H9 (cell line): ENCODE measurements around the gene FUNDC2. TPM values are rescaled to one million over a fixed set of nuclear protein-coding genes. Genes with fewer than 3 reads are reported as not detected.

Source experiments
- DNase-seq: peaks from one replicate; pipeline ENCODE4 v3.0.0-alpha.2; 2017
- H2AFZ ChIP-seq: one replicate; pipeline ENCODE4 v1.6.1; 2013; ENCODE audit warnings: mild to moderate bottlenecking, low read length, control low read depth, moderate library complexity
- H2AK5ac ChIP-seq: 2 replicates; pipeline ENCODE4 v1.6.1; 2013; ENCODE audit warnings: low read length, control low read depth, mixed read lengths; ENCODE audit not compliant: insufficient read length
- H2BK120ac ChIP-seq: one replicate; pipeline ENCODE4 v1.6.1; 2013; ENCODE audit warnings: low read depth, mild to moderate bottlenecking, low read length, control low read depth, inconsistent platforms; ENCODE audit not compliant: poor library complexity, severe bottlenecking
- H2BK12ac ChIP-seq: 2 replicates; pipeline ENCODE4 v1.6.1; 2013; ENCODE audit warnings: low read length, control low read depth, mixed read lengths, low read depth; ENCODE audit not compliant: insufficient read length
- H2BK15ac ChIP-seq: 2 replicates; pipeline ENCODE4 v1.6.1; 2013; ENCODE audit warnings: low read depth, low read length, control low read depth
- H2BK20ac ChIP-seq: one replicate; pipeline ENCODE4 v1.6.1; 2013; ENCODE audit warnings: low read depth, mild to moderate bottlenecking, low read length, control low read depth, inconsistent platforms; ENCODE audit not compliant: poor library complexity, severe bottlenecking
- H2BK5ac ChIP-seq: 2 replicates; pipeline ENCODE4 v1.6.1; 2013; ENCODE audit warnings: low read length, control low read depth, mixed read lengths; ENCODE audit not compliant: insufficient read length
- H3K14ac ChIP-seq: 2 replicates; pipeline ENCODE4 v1.6.1; 2013; ENCODE audit warnings: low read length, control low read depth; ENCODE audit not compliant: insufficient read depth
- H3K18ac ChIP-seq: 2 replicates; pipeline ENCODE4 v1.6.1; 2013; ENCODE audit warnings: low read depth, mild to moderate bottlenecking, mixed read lengths, low read length, control low read depth; ENCODE audit not compliant: insufficient read length
- H3K23ac ChIP-seq: 2 replicates; pipeline ENCODE4 v1.6.1; 2013; ENCODE audit warnings: low read length, control low read depth, mixed read lengths, low read depth; ENCODE audit not compliant: insufficient read length
- H3K23me2 ChIP-seq: 2 replicates; pipeline ENCODE4 v1.6.1; 2013; ENCODE audit warnings: low read depth, mild to moderate bottlenecking, mixed read lengths, low read length, control low read depth; ENCODE audit not compliant: insufficient read length, poor library complexity, severe bottlenecking
- H3K27ac ChIP-seq: 2 replicates; pipeline ENCODE4 v1.5.1; 2013; ENCODE audit warnings: low read length, control low read depth, mixed read lengths, low read depth; ENCODE audit not compliant: insufficient read length
- H3K27me3 ChIP-seq: 2 replicates; pipeline ENCODE4 v1.6.1; 2013; ENCODE audit warnings: low read length, control low read depth, inconsistent platforms; ENCODE audit not compliant: insufficient read depth
- H3K4ac ChIP-seq: 2 replicates; pipeline ENCODE4 v1.6.1; 2013; ENCODE audit warnings: low read depth, mild to moderate bottlenecking, control low read depth, inconsistent platforms, low read length, moderate library complexity
- H3K4me1 ChIP-seq: 2 replicates; pipeline ENCODE4 v1.6.1; 2013; ENCODE audit warnings: low read length, control low read depth, inconsistent platforms; ENCODE audit not compliant: insufficient read depth
- H3K4me2 ChIP-seq: 2 replicates; pipeline ENCODE4 v1.6.1; 2013; ENCODE audit warnings: low read length, control low read depth, mixed read lengths; ENCODE audit not compliant: insufficient read length, insufficient read depth
- H3K56ac ChIP-seq: 2 replicates; pipeline ENCODE4 v1.6.1; 2013; ENCODE audit warnings: low read depth, mild to moderate bottlenecking, mixed read lengths, low read length, control low read depth; ENCODE audit not compliant: insufficient read length
- H3K79me1 ChIP-seq: 2 replicates; pipeline ENCODE4 v1.6.1; 2013; ENCODE audit warnings: low read depth, mild to moderate bottlenecking, moderate library complexity, low read length, control low read depth, inconsistent platforms; ENCODE audit not compliant: insufficient read depth, poor library complexity, severe bottlenecking
- H3K79me2 ChIP-seq: 2 replicates; pipeline ENCODE4 v1.6.1; 2013; ENCODE audit warnings: low read length, control low read depth, inconsistent platforms; ENCODE audit not compliant: insufficient read depth
- H3K9ac ChIP-seq: 2 replicates; pipeline ENCODE4 v1.6.1; 2013; ENCODE audit warnings: low read length, control low read depth, mixed read lengths; ENCODE audit not compliant: insufficient read length; ENCODE audit errors: extremely low read depth
- H3K9me3 ChIP-seq: one replicate; pipeline ENCODE4 v1.6.1; 2013; ENCODE audit warnings: low read depth, low read length, inconsistent platforms; ENCODE audit not compliant: control insufficient read depth
- H3T11ph ChIP-seq: one replicate; pipeline ENCODE4 v1.6.1; 2013; ENCODE audit warnings: mild to moderate bottlenecking, low read length, control low read depth, inconsistent platforms
- H4K20me1 ChIP-seq: one replicate; pipeline ENCODE4 v1.6.1; 2013; ENCODE audit not compliant: control insufficient read depth, insufficient read length, insufficient read depth
- H4K5ac ChIP-seq: 2 replicates; pipeline ENCODE4 v1.6.1; 2013; ENCODE audit warnings: low read depth, mild to moderate bottlenecking, mixed read lengths, low read length, control low read depth; ENCODE audit not compliant: insufficient read length
- H4K8ac ChIP-seq: replicated peaks from 2 replicates; pipeline ENCODE4 v1.6.1; 2013; ENCODE audit warnings: low read length, control low read depth, mixed read lengths, low read depth; ENCODE audit not compliant: insufficient read length
- H4K91ac ChIP-seq: 2 replicates; pipeline ENCODE4 v1.6.1; 2013; ENCODE audit warnings: low read depth, mild to moderate bottlenecking, moderate library complexity, mixed read lengths, low read length, control low read depth; ENCODE audit not compliant: insufficient read length
- H3K27ac Mint-ChIP-seq, 3 experiments: 2 replicates in 2 of 3; 3 replicates in 1 of 3; pipeline ENCODE4 v1.8.0; 2020 to 2021; ENCODE audit warnings: mixed read lengths in 3 of 3, mild to moderate bottlenecking in 1 of 3, moderate library complexity in 1 of 3
- H3K27me3 Mint-ChIP-seq: 2 replicates; pipeline ENCODE4 v1.8.0; 2021; ENCODE audit warnings: low read depth, mild to moderate bottlenecking, moderate library complexity, mixed read lengths
- H3K36me3 Mint-ChIP-seq, 3 experiments: 2 replicates in 2 of 3; 3 replicates in 1 of 3; pipeline ENCODE4 v1.8.0; 2020 to 2021; ENCODE audit warnings: low read depth in 3 of 3, mixed read lengths in 3 of 3; ENCODE audit not compliant: insufficient read depth in 1 of 3
- H3K4me1 Mint-ChIP-seq, 2 experiments: 2 replicates each; pipeline ENCODE4 v1.8.0; 2020; ENCODE audit warnings: mixed read lengths in 2 of 2
- H3K4me3 Mint-ChIP-seq, 2 experiments: 2 replicates in 1 of 2; 3 replicates in 1 of 2; pipeline ENCODE4 v1.8.0; 2020 to 2021; ENCODE audit warnings: mild to moderate bottlenecking in 2 of 2, mixed read lengths in 2 of 2, moderate library complexity in 1 of 2
- H3K9me3 Mint-ChIP-seq, 2 experiments: 2 replicates in 1 of 2; 3 replicates in 1 of 2; pipeline ENCODE4 v1.8.0; 2020; ENCODE audit warnings: mild to moderate bottlenecking in 2 of 2, mixed read lengths in 2 of 2, moderate library complexity in 1 of 2
- CTCF ChIP-seq: fragments of 200-600 bp; sonication (generic); conservative IDR thresholded peaks from 3 replicates; pipeline ENCODE4 v1.8.0; 2021; ENCODE audit warnings: antibody characterized with exemption, mild to moderate bottlenecking
- WGBS: extraction: QIAGEN DNeasy Blood & Tissue Kit; methylation state at CpG from one replicate; pipeline ENCODE4 v1.1.7; 2013; ENCODE audit warnings: missing lambda C conversion rate, low lambda C conversion rate, mixed read lengths; ENCODE audit not compliant: insufficient read length; ENCODE audit errors: extremely low coverage; 5-methylcytosine and 5-hydroxymethylcytosine counted together
- total RNA-seq: library from RNA; stranded (reverse); gene quantifications from 2 replicates; pipeline ENCODE4 v1.2.1, GENCODE V29; 2021

Gene FUNDC2
- total RNA-seq, 1 experiment from 2014 or later: 62.1 TPM

- Mint-ChIP-seq H3K36me3 (peaks cover 3 to 18% (median 16%) of the 10 kb centered on the region in 3 experiments; a peak in 5 of 7 replicates), H3K9me3 (peaks cover 52 to 72% of the 10 kb centered on the region in 2 experiments), H3K4me1 (no peaks in the 10 kb centered on the region), H3K27ac (no peak overlapping the region), H3K4me3 (no peak overlapping the region), H3K27me3 (peaks cover 2% of the 10 kb centered on the region; the same call in 1 of the 2 replicates)
- no peak for DNase-seq
- H3K27me3 ChIP-seq: no peaks in the 10 kb centered on the region
- no peak overlapping the region for H2BK5ac ChIP-seq
- WGBS: no CpG with 5 or more reads among the region's 2 CpGs
- no peak overlapping the region for H3K27ac ChIP-seq
- H3T11ph ChIP-seq: no peak overlapping the region
- H3K4me1 ChIP-seq: no peaks in the 10 kb centered on the region
- no peak overlapping the region for H4K8ac ChIP-seq
- H3K23ac ChIP-seq: no peak overlapping the region
- no peak overlapping the region for H3K18ac ChIP-seq
- no peaks in the 10 kb centered on the region for H4K20me1 ChIP-seq
- no peak overlapping the region for H3K9ac ChIP-seq
- no peak overlapping the region for H3K4ac ChIP-seq
- no peak overlapping the region for H2AK5ac ChIP-seq
- H2AFZ ChIP-seq: no peak overlapping the region
- no peak overlapping the region for H2BK12ac ChIP-seq
- H2BK15ac ChIP-seq: no peak overlapping the region
- H2BK120ac ChIP-seq: no peak overlapping the region
- no peak overlapping the region for H3K14ac ChIP-seq
- TF ChIP-seq CTCF: no peak
- H3K23me2 ChIP-seq: no peaks in the 10 kb centered on the region
- H2BK20ac ChIP-seq: no peak overlapping the region
- no peak overlapping the region for H4K91ac ChIP-seq
- no peak overlapping the region for H4K5ac ChIP-seq
- no peak overlapping the region for H3K4me2 ChIP-seq
- no peaks in the 10 kb centered on the region for H3K79me1 ChIP-seq
- H3K79me2 ChIP-seq: no peaks in the 10 kb centered on the region
- H3K9me3 ChIP-seq: peaks cover 5% of the 10 kb centered on the region
- no peak overlapping the region for H3K56ac ChIP-seq
Measured at GRCh38 chrX:155105919-155106318, 79.3 kb downstream of the FUNDC2 start.
